ENCODE measurements around the gene PHACTR2. TPM values are rescaled to one million over a fixed set of nuclear protein-coding genes. Genes with fewer than 3 reads are reported as not detected.
"Not testable (repeated sequence)": the region's sequence is repeated elsewhere in the genome, so short reads cannot be mapped to it uniquely, and the experiment has no call there.

The PHACTR2 gene
- total RNA-seq, 1 experiment from 2014 or later = 27.6 TPM

- Histone ChIP-seq H4K20me1 (ENCODE audit: insufficient read depth) (no peaks in the 10 kb centered on the region), H3K79me2 (ENCODE audit: insufficient read depth, low read length) (no peaks in the 10 kb centered on the region), H3K9ac (ENCODE audit: low read length) (no peak overlapping the region), H3K9me2 (ENCODE audit: insufficient read depth) (no peaks in the 10 kb centered on the region), H3K27me3 (ENCODE audit: insufficient read depth, low read length) (no peaks in the 10 kb centered on the region), H3K4me3 (replicated peaks in 1 of 2; ENCODE audit: low read depth in 1 of 2, low read length in 2 of 2) (no peak overlapping the region), H2AFZ (ENCODE audit: low read depth, low read length, poor library complexity, severe bottlenecking) (no peak overlapping the region), H3K36me3 (ENCODE audit: control insufficient read depth in 1 of 2, insufficient read depth in 2 of 2, low read length in 2 of 2) (no peaks in the 10 kb centered on the region), H3K9me3 (ENCODE audit: control insufficient read depth in 1 of 2, insufficient read depth in 1 of 2, low read depth in 1 of 2, low read length in 2 of 2) (peaks cover 0 to 2% of the 10 kb centered on the region in 2 experiments; a peak in 1 of 4 replicates), H3K4me2 (ENCODE audit: low read length) (no peak overlapping the region), H3K27ac (ENCODE audit: low read depth, low read length) (no peak overlapping the region), H3K4me1 (ENCODE audit: control insufficient read depth in 1 of 2, insufficient read depth in 2 of 2, low read length in 2 of 2) (no peaks in the 10 kb centered on the region)
- intact Hi-C loops (cut with micrococcal nuclease) = no loop called here
- RAD21 ChIA-PET (ENCODE audit: low non-redundant PET in 1 of 2, low total read pairs in 2 of 2, uncharacterized antibody in 2 of 2, unreplicated experiment in 2 of 2) = no interaction called here
- CTCF ChIA-PET = no interaction called here
- no TSS peak for BruUV-seq (replicated peaks)
- no peak for TF ChIP-seq CBX3 (IDR thresholded peaks at IDR 0.05; ENCODE audit: low read depth)
- ATAC-seq (no peak), DNase-seq (ENCODE audit: low read depth, low spot score) (no peak)
- POLR2A ChIA-PET = no interaction called here
These were observed 20.0 kb upstream of the PHACTR2 start for GRCh38 chr6:143657809-143658208.

DNA sequence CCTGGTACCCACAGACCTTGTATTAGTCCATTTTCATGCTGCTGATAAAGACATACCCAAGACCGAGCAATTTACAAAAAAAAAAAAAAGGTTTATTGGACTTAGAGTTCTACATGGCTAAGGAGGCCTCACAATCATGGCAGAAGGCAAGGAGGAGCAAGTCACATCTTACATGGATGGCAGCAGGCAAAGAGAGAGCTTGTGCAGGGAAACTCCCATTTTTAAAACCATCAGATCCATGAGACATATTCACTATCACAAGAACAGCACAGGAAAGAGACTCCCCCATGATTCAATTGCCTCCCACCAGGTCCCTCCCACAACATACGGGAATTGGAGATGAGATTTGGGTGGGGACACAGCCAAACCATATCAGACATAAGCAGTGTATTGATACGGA is 17.6 kb upstream of the PHACTR2 start:
- H3K9ac ChIP-seq (ENCODE audit: low read length); BruUV-seq (replicated peaks); H3K4me2 ChIP-seq (ENCODE audit: low read length); H3K4me1 ChIP-seq (ENCODE audit: control insufficient read depth in 1 of 2, insufficient read depth in 2 of 2, low read length in 2 of 2); CTCF ChIA-PET; H3K9me3 ChIP-seq (ENCODE audit: control insufficient read depth in 1 of 2, insufficient read depth in 1 of 2, low read depth in 1 of 2, low read length in 2 of 2); H3K27ac ChIP-seq (ENCODE audit: low read depth, low read length); H2AFZ ChIP-seq (ENCODE audit: low read depth, low read length, poor library complexity, severe bottlenecking); H3K4me3 ChIP-seq (replicated peaks in 1 of 2; ENCODE audit: low read depth in 1 of 2, low read length in 2 of 2); H3K27me3 ChIP-seq (ENCODE audit: insufficient read depth, low read length); POLR2A ChIA-PET; H3K79me2 ChIP-seq (ENCODE audit: insufficient read depth, low read length); intact Hi-C loops (cut with micrococcal nuclease); DNase-seq (ENCODE audit: low read depth, low spot score); H4K20me1 ChIP-seq (ENCODE audit: insufficient read depth); ATAC-seq; H3K36me3 ChIP-seq (ENCODE audit: control insufficient read depth in 1 of 2, insufficient read depth in 2 of 2, low read length in 2 of 2); H3K9me2 ChIP-seq (ENCODE audit: insufficient read depth): not testable (repeated sequence)
- RAD21 ChIA-PET (ENCODE audit: low non-redundant PET in 1 of 2, low total read pairs in 2 of 2, uncharacterized antibody in 2 of 2, unreplicated experiment in 2 of 2) = interaction anchor here in 1 of 2 experiments (0.7 kb wide), 1 partner anchor 56 kb away, joined by 3 read pairs; no protein-coding TSS in a partner anchor

DNA sequence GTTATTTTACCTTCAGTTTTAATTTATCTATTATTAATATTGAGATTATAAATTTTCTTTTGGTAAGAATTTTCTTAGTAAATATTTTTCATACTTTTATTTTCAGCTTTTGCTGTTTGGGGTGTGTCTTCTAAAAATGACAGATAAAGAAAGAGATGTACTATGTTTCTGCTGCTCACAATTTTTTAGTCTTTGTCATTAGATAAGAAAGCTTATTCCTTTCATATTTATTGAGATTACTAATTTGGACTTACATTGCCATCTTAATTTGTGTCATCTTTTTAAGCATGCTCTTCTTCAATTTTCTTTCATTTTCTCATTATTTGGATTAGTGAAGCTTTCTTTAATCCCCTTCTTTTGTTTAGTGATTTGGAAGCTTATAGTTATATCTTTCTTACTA is 13.6 kb upstream of the PHACTR2 start:
- Histone ChIP-seq H3K9me2 (ENCODE audit: insufficient read depth) (no peaks in the 10 kb centered on the region; the same call in 1 of the 2 replicates), H4K20me1 (ENCODE audit: insufficient read depth) (no peaks in the 10 kb centered on the region), H3K9me3 (ENCODE audit: control insufficient read depth in 1 of 2, insufficient read depth in 1 of 2, low read depth in 1 of 2, low read length in 2 of 2) (peaks cover 0 to 2% of the 10 kb centered on the region in 2 experiments; a peak in 1 of 4 replicates), H3K4me2 (ENCODE audit: low read length) (no peak overlapping the region), H3K9ac (ENCODE audit: low read length) (no peak overlapping the region), H3K4me1 (ENCODE audit: control insufficient read depth in 1 of 2, insufficient read depth in 2 of 2, low read length in 2 of 2) (no peaks in the 10 kb centered on the region), H3K4me3 (replicated peaks in 1 of 2; ENCODE audit: low read depth in 1 of 2, low read length in 2 of 2) (no peak overlapping the region), H3K36me3 (ENCODE audit: control insufficient read depth in 1 of 2, insufficient read depth in 2 of 2, low read length in 2 of 2) (no peaks in the 10 kb centered on the region), H3K79me2 (ENCODE audit: insufficient read depth, low read length) (no peaks in the 10 kb centered on the region), H3K27me3 (ENCODE audit: insufficient read depth, low read length) (no peaks in the 10 kb centered on the region), H3K27ac (ENCODE audit: low read depth, low read length) (no peak overlapping the region), H2AFZ (ENCODE audit: low read depth, low read length, poor library complexity, severe bottlenecking) (no peak overlapping the region)
- intact Hi-C loops (cut with micrococcal nuclease) = no loop called here
- no peak for DNase-seq (ENCODE audit: low read depth, low spot score)
- BruUV-seq (replicated peaks) = no TSS peak
- RAD21 ChIA-PET (ENCODE audit: low non-redundant PET in 1 of 2, low total read pairs in 2 of 2, uncharacterized antibody in 2 of 2, unreplicated experiment in 2 of 2) = no interaction called here
- CTCF ChIA-PET = no interaction called here
- POLR2A ChIA-PET = interaction anchor here (1.0 kb wide), 1 partner anchor 8 kb away, joined by 4 read pairs; no protein-coding TSS in a partner anchor
- ATAC-seq = no peak
- TF ChIP-seq RAD21 (IDR thresholded peaks at IDR 0.05; ENCODE audit: low read depth) (no peak), EZH2phosphoT487 (IDR thresholded peaks at IDR 0.05; ENCODE audit: borderline replicate concordance) (no peak), TCF7L2 (IDR thresholded peaks at IDR 0.05; ENCODE audit: borderline replicate concordance, extremely low read depth, insufficient read depth, insufficient read length) (no peak), CBX3 (IDR thresholded peaks at IDR 0.05; ENCODE audit: low read depth) (no peak), SP1 (IDR thresholded peaks at IDR 0.05; ENCODE audit: low read depth) (no peak), POLR2AphosphoS5 (IDR thresholded peaks at IDR 0.05; ENCODE audit: low read depth, low read length) (no peak), SRF (IDR thresholded peaks at IDR 0.05; ENCODE audit: low read depth) (no peak), SIN3A (IDR thresholded peaks at IDR 0.05; ENCODE audit: low read depth) (no peak), ELF1 (IDR thresholded peaks at IDR 0.05; ENCODE audit: borderline replicate concordance, low read depth) (no peak), EZH2 (IDR thresholded peaks at IDR 0.05) (no peak), ATF3 (IDR thresholded peaks at IDR 0.05) (no peak), POLR2A (IDR thresholded peaks at IDR 0.05; ENCODE audit: borderline replicate concordance, extremely low read depth, insufficient read depth, insufficient read length) (no peak), EGR1 (IDR thresholded peaks at IDR 0.05; ENCODE audit: low read depth) (no peak)
- TF ChIP-seq, protein P1, sequence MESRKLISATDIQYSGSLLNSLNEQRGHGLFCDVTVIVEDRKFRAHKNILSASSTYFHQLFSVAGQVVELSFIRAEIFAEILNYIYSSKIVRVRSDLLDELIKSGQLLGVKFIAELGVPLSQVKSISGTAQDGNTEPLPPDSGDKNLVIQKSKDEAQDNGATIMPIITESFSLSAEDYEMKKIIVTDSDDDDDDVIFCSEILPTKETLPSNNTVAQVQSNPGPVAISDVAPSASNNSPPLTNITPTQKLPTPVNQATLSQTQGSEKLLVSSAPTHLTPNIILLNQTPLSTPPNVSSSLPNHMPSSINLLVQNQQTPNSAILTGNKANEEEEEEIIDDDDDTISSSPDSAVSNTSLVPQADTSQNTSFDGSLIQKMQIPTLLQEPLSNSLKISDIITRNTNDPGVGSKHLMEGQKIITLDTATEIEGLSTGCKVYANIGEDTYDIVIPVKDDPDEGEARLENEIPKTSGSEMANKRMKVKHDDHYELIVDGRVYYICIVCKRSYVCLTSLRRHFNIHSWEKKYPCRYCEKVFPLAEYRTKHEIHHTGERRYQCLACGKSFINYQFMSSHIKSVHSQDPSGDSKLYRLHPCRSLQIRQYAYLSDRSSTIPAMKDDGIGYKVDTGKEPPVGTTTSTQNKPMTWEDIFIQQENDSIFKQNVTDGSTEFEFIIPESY (IDR thresholded peaks at IDR 0.05; ENCODE audit: extremely low read depth, insufficient replicate concordance, low read length) = no peak
